GM12892 (cell line): ENCODE measurements around the gene HERC3.

Experiments
- DNase-seq: peaks from one replicate; pipeline ENCODE4 v3.0.0; 2011; ENCODE audit not compliant: insufficient read length
- FAIRE-seq: peaks from 2 replicates; lab custom pipeline; 2011; peaks lifted over from hg19 to GRCh38; lab: Jason Lieb, UNC
- POLR2A ChIP-seq: IDR thresholded peaks from 2 replicates; pipeline ENCODE4 v1.6.1; 2011; ENCODE audit warnings: low read depth, low read length, control low read depth
- POLR2AphosphoS5 ChIP-seq: IDR thresholded peaks from 2 replicates; pipeline ENCODE4 v1.6.1; 2011; ENCODE audit warnings: low read depth, low read length, control low read depth
- TAF1 ChIP-seq: IDR thresholded peaks from 2 replicates; pipeline ENCODE4 v1.6.1; 2011; ENCODE audit warnings: low read depth, mild to moderate bottlenecking, control low read depth, low read length, borderline replicate concordance

Gene HERC3

GRCh38 chr4:88725986-88726385, 133.7 kb downstream of the HERC3 start:
- DNase-seq = no peak
- TF ChIP-seq POLR2A = no peak
- no peak for TF ChIP-seq TAF1
- no peak for TF ChIP-seq POLR2AphosphoS5
- no peak for FAIRE-seq

GRCh38 chr4:88728146-88728545, 135.9 kb downstream of the HERC3 start:
- no peak for DNase-seq
- TF ChIP-seq POLR2A (no peak), TAF1 (no peak), POLR2AphosphoS5 (no peak)
- FAIRE-seq = no peak

GRCh38 chr4:88729146-88729760, 137.0 kb downstream of the HERC3 start:
- DNase-seq (no peak), FAIRE-seq (no peak)
- TF ChIP-seq POLR2AphosphoS5 (no peak), POLR2A (no peak), TAF1 (no peak)

GRCh38 chr4:88730811-88731210, 138.5 kb downstream of the HERC3 start:
- no peak for DNase-seq
- FAIRE-seq = no peak
- TF ChIP-seq TAF1 (no peak), POLR2AphosphoS5 (no peak), POLR2A (no peak)

GRCh38 chr4:88731381-88731780, 139.1 kb downstream of the HERC3 start:
- DNase-seq (no peak), FAIRE-seq (no peak)
- TF ChIP-seq POLR2AphosphoS5 = no peak
- no peak for TF ChIP-seq POLR2A
- no peak for TF ChIP-seq TAF1

- no peak for TF ChIP-seq POLR2AphosphoS5
- TF ChIP-seq POLR2A = no peak
- TF ChIP-seq TAF1 = no peak
- no peak for FAIRE-seq
- DNase-seq = no peak
Measured at GRCh38 chr4:88732714-88733368, 140.6 kb downstream of the HERC3 start.

- DNase-seq (no peak), FAIRE-seq (no peak)
- TF ChIP-seq POLR2A (no peak), POLR2AphosphoS5 (no peak), TAF1 (no peak)
Measured at GRCh38 chr4:88734403-88734949, 142.2 kb downstream of the HERC3 start.

- TF ChIP-seq POLR2A (no peak), POLR2AphosphoS5 (no peak), TAF1 (no peak)
- DNase-seq (no peak), FAIRE-seq (no peak)
Measured at GRCh38 chr4:88735564-88735963, 143.3 kb downstream of the HERC3 start.

- DNase-seq = no peak
- FAIRE-seq = no peak
- TF ChIP-seq TAF1 = no peak
- TF ChIP-seq POLR2AphosphoS5 = no peak
- TF ChIP-seq POLR2A = no peak
Measured at GRCh38 chr4:88736264-88736663, 144.0 kb downstream of the HERC3 start.

- TF ChIP-seq POLR2AphosphoS5 (no peak), TAF1 (no peak), POLR2A (no peak)
- FAIRE-seq (no peak), DNase-seq (no peak)
Measured at GRCh38 chr4:88737307-88737941, 145.1 kb downstream of the HERC3 start.

- TF ChIP-seq POLR2A (no peak), POLR2AphosphoS5 (no peak), TAF1 (no peak)
- FAIRE-seq (no peak), DNase-seq (no peak)
Measured at GRCh38 chr4:88738180-88738579, 145.9 kb downstream of the HERC3 start.

GRCh38 chr4:88742561-88742960, 150.3 kb downstream of the HERC3 start:
- TF ChIP-seq POLR2A (no peak), TAF1 (no peak), POLR2AphosphoS5 (no peak)
- FAIRE-seq (no peak), DNase-seq (no peak)

- no peak for FAIRE-seq
- DNase-seq = no peak
- TF ChIP-seq POLR2A = no peak
- TF ChIP-seq POLR2AphosphoS5 = no peak
- TF ChIP-seq TAF1 = no peak
Measured at GRCh38 chr4:88743696-88744095, 151.4 kb downstream of the HERC3 start.
